Measurements from ENCODE around the gene KLF16.
A peak's percentile ranks its signal among the peaks of the same experiment; 100 is the strongest.

The KLF16 gene

DNA sequence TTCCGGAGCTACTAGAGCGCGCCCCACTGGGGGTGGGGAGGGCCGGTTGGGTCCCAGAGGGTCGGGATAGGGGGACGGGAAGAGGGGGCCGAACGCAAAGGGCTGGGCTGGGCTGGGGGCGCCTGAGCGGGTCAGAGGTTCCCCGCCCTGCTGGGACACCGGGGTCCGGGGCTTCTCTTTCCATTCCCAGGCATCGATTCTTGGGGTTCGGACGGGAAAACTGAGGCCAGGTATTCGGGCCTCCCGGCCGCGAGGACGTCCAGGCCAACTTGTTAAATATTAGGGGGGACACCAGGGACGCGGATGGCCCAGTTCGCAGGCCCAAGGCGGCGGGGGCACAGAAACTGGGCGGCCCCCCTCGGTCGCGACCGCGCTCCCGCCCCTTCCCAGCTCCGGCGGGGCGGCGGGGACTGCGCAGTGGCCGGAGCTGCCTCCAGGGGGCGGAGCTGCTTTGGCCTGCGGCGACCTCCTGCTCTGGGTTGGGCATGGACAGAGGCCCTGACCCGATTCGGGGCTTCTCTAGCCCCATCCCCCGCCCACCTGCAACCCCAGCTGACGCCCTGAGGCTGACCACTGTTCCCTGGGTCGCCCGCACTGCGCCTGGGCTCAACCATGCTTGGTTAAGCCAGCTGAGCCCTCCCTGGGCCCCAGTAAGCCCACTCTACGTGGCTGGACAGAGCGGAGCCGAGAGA lies 1.2 kb upstream of the KLF16 start:
- Histone ChIP-seq H4K8ac (ENCODE audit: low read depth, low read length) (peak overlapping the region; percentile 82), H3K79me1 (ENCODE audit: low read depth, low read length) (peaks cover 8% of the 10 kb centered on the region), H2AFZ (ENCODE audit: low read length) (peak overlapping the region; percentile 97), H4K91ac (ENCODE audit: low read depth, low read length, poor library complexity) (peak overlapping the region; percentile 72), H3K18ac (ENCODE audit: low read length) (peak overlapping the region; percentile 97), H2AK5ac (ENCODE audit: low read depth, low read length) (peak overlapping the region; percentile 100), H3K4me1 (ENCODE audit: control insufficient read depth in 2 of 2, insufficient read depth in 1 of 2, low read depth in 1 of 2, low read length in 2 of 2) (peaks cover 19 to 34% of the 10 kb centered on the region in 2 donors), H3K4ac (ENCODE audit: low read length) (peak overlapping the region; percentile 76), H2BK120ac (ENCODE audit: low read depth, low read length) (peak overlapping the region; percentile 97), H3K9me3 (replicated peaks in 1 of 2; ENCODE audit: control insufficient read depth in 2 of 2, insufficient read depth in 1 of 2, low read depth in 1 of 2, low read length in 2 of 2) (no peaks in the 10 kb centered on the region), H3K4me2 (ENCODE audit: insufficient read depth, low read length, poor library complexity, severe bottlenecking) (peak overlapping the region; percentile 93), H3K23ac (ENCODE audit: low read depth, low read length, poor library complexity) (peak overlapping the region; percentile 91), H3K4me3 (ENCODE audit: low read length in 2 of 2) (peak overlapping the region; percentile 71 to 80), H3K27me3 (ENCODE audit: control insufficient read depth in 3 of 3, insufficient read depth in 3 of 3, low read depth in 1 of 3, low read length in 3 of 3) (peaks cover 7 to 32% (median 22%) of the 10 kb centered on the region in 3 experiments), H3K27ac (replicated peaks; ENCODE audit: low read length) (peak overlapping the region; percentile 83), H2BK12ac (ENCODE audit: low read length) (peak overlapping the region; percentile 94), H3K9ac (ENCODE audit: low read depth, low read length, poor library complexity) (peak overlapping the region; percentile 91), H3K36me3 (replicated peaks in 1 of 2; ENCODE audit: control insufficient read depth in 2 of 2, insufficient read depth in 2 of 2, low read length in 2 of 2) (no peaks in the 10 kb centered on the region), H2BK15ac (ENCODE audit: low read length) (peak overlapping the region; percentile 53), H2BK5ac (ENCODE audit: low read length) (peak overlapping the region; percentile 99), H3K14ac (ENCODE audit: low read length) (no peak overlapping the region)
- DNase-seq (ENCODE audit: low spot score) = peak; percentile 74
- WGBS, 2 donors (ENCODE audit: extremely low coverage in 2 of 2, insufficient read length in 2 of 2, insufficient replicate concordance in 1 of 2) = no CpG with 5 or more reads among the region's 52 CpGs

DNA sequence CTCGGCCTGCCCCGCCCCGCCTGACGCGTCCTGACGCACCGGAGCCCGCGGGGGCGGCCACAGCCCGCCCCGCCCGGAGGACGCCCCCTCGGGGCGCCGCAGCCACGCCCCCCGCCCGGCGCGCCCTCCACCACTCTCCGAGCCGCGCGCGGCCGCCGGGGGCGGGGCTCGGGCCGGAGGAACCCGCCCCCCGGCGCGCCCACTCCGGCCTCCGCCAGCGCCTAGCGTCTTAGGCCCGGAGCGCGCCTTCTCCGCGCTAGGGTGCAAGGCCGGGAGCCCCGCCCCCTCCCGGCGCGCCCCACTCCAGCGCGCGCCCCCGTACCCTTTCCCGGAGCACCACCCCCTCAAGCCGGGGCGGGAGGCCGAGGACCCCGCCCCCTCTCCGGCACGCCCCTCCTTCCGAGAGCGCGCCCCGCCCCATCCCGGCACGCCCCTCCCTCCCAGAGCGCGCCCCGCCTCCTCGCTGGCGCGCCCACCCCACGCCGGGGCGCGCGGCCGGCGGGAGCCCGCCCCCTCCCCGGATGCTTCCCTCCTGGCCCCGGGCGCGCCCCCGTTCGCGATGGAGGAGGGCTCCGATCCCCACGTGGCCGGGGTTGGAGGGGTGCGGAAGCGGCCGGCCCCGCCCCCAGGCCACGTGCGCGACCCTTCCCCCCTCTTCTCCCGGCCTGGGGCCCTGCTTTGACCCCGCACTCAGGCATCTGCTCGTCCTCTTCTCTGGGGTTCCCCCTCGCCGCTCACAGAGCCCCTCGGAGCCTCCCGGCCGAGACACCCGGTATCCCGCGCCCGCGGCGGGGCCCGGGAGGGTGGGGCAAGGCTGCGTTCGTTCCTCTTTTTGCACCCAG lies 480 bp upstream of the KLF16 start:
- DNase-seq (ENCODE audit: low spot score) = peak; percentile 94
- H3K9me3 ChIP-seq (replicated peaks in 1 of 2; ENCODE audit: control insufficient read depth in 2 of 2, insufficient read depth in 1 of 2, low read depth in 1 of 2, low read length in 2 of 2) = no peaks in the 10 kb centered on the region
- H2BK12ac ChIP-seq (ENCODE audit: low read length) = no peak overlapping the region
- no peak overlapping the region for H3K14ac ChIP-seq (ENCODE audit: low read length)
- H3K79me1 ChIP-seq (ENCODE audit: low read depth, low read length) = peaks cover 14% of the 10 kb centered on the region
- peak overlapping the region; percentile 76 for H3K27ac ChIP-seq (replicated peaks; ENCODE audit: low read length)
- no peak overlapping the region for H3K4ac ChIP-seq (ENCODE audit: low read length)
- peaks cover 27 to 40% of the 10 kb centered on the region in 2 donors for H3K4me1 ChIP-seq (ENCODE audit: control insufficient read depth in 2 of 2, insufficient read depth in 1 of 2, low read depth in 1 of 2, low read length in 2 of 2)
- H2AK5ac ChIP-seq (ENCODE audit: low read depth, low read length) = peak overlapping the region; percentile 90
- no peak overlapping the region for H2BK120ac ChIP-seq (ENCODE audit: low read depth, low read length)
- H4K91ac ChIP-seq (ENCODE audit: low read depth, low read length, poor library complexity) = no peak overlapping the region
- H3K18ac ChIP-seq (ENCODE audit: low read length) = peak overlapping the region; percentile 95
- H3K4me2 ChIP-seq (ENCODE audit: insufficient read depth, low read length, poor library complexity, severe bottlenecking) = peak overlapping the region; percentile 97
- peaks cover 7 to 39% (median 22%) of the 10 kb centered on the region in 3 experiments for H3K27me3 ChIP-seq (ENCODE audit: control insufficient read depth in 3 of 3, insufficient read depth in 3 of 3, low read depth in 1 of 3, low read length in 3 of 3)
- peak overlapping the region; percentile 81 for H3K9ac ChIP-seq (ENCODE audit: low read depth, low read length, poor library complexity)
- no peaks in the 10 kb centered on the region for H3K36me3 ChIP-seq (replicated peaks in 1 of 2; ENCODE audit: control insufficient read depth in 2 of 2, insufficient read depth in 2 of 2, low read length in 2 of 2)
- H3K4me3 ChIP-seq (ENCODE audit: low read length in 2 of 2) = peak overlapping the region; percentile 90 to 95
- H4K8ac ChIP-seq (ENCODE audit: low read depth, low read length) = no peak overlapping the region
- peak overlapping the region; percentile 99 for H2BK5ac ChIP-seq (ENCODE audit: low read length)
- peak overlapping the region; percentile 53 for H2BK15ac ChIP-seq (ENCODE audit: low read length)
- WGBS, 2 donors (ENCODE audit: extremely low coverage in 2 of 2, insufficient read length in 2 of 2, insufficient replicate concordance in 1 of 2) = no CpG with 5 or more reads among the region's 115 CpGs
- peak overlapping the region; percentile 97 for H2AFZ ChIP-seq (ENCODE audit: low read length)
- peak overlapping the region; percentile 91 for H3K23ac ChIP-seq (ENCODE audit: low read depth, low read length, poor library complexity)

DNA sequence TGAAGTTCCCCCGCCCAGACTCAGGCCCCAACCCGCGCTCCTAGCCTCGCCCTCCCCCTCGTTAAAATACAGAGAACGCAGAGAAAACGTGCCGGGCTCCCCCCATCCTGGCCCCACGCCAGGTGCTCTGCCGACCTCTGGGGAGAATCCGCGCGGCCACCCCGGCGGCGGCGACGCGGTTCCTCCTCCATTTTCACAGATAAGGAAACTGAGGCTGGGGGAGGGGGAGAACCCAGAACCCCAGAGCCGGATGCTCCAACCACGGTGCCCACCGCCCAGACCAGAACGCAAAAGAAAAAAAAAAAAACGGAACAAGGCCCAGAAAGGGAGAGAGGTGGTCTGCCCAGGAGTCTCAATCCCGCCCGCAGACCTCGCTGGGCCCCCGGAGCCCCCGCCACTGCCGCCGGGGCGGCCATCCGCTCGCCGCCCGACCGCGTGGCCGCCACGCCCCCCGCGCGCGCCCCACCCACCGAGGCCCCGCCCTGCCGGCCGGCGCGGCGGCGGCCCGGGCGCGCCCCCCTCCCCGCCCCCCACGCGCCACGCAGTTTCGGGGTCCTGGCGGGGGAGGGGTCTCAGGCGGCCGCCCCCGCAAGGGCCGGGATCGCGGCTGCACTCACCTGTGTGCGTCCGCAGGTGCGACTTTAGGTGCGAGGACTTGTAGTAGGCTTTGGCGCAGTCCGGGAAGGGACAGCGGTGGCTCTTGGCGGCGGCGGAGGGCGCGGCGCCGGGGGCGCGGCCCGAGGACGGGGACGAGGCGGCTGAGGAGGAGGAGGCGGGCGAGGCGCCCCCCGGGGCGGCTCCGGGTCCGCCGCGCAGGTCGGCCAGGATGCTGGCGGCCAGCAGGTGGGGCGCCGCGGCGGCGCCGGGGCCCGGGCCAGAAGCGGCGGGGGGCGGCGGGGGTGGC lies 703 bp downstream of the KLF16 start:
- H3K14ac ChIP-seq (ENCODE audit: low read length) = no peak overlapping the region
- peaks cover 15% of the 10 kb centered on the region for H3K79me1 ChIP-seq (ENCODE audit: low read depth, low read length)
- H2BK5ac ChIP-seq (ENCODE audit: low read length) = peak overlapping the region; percentile 87
- no peak overlapping the region for H3K27ac ChIP-seq (replicated peaks; ENCODE audit: low read length)
- peaks cover 32 to 48% of the 10 kb centered on the region in 2 donors for H3K4me1 ChIP-seq (ENCODE audit: control insufficient read depth in 2 of 2, insufficient read depth in 1 of 2, low read depth in 1 of 2, low read length in 2 of 2)
- peak overlapping the region; percentile 80 for H3K23ac ChIP-seq (ENCODE audit: low read depth, low read length, poor library complexity)
- peak overlapping the region; percentile 97 for H3K4me2 ChIP-seq (ENCODE audit: insufficient read depth, low read length, poor library complexity, severe bottlenecking)
- H3K4me3 ChIP-seq (ENCODE audit: low read length in 2 of 2) = peak overlapping the region; percentile 90 to 95
- DNase-seq (ENCODE audit: low spot score) = no peak
- no CpG with 5 or more reads among the region's 109 CpGs for WGBS, 2 donors (ENCODE audit: extremely low coverage in 2 of 2, insufficient read length in 2 of 2, insufficient replicate concordance in 1 of 2)
- H3K9ac ChIP-seq (ENCODE audit: low read depth, low read length, poor library complexity) = peak overlapping the region; percentile 88
- H2AK5ac ChIP-seq (ENCODE audit: low read depth, low read length) = peak overlapping the region; percentile 84
- no peak overlapping the region for H2BK15ac ChIP-seq (ENCODE audit: low read length)
- H2BK120ac ChIP-seq (ENCODE audit: low read depth, low read length) = no peak overlapping the region
- H2AFZ ChIP-seq (ENCODE audit: low read length) = peak overlapping the region; percentile 87
- H3K18ac ChIP-seq (ENCODE audit: low read length) = peak overlapping the region; percentile 81
- peaks cover 7 to 50% (median 22%) of the 10 kb centered on the region in 3 experiments for H3K27me3 ChIP-seq (ENCODE audit: control insufficient read depth in 3 of 3, insufficient read depth in 3 of 3, low read depth in 1 of 3, low read length in 3 of 3)
- H4K8ac ChIP-seq (ENCODE audit: low read depth, low read length) = no peak overlapping the region
- H2BK12ac ChIP-seq (ENCODE audit: low read length) = no peak overlapping the region
- H3K4ac ChIP-seq (ENCODE audit: low read length) = no peak overlapping the region
- no peaks in the 10 kb centered on the region for H3K9me3 ChIP-seq (replicated peaks in 1 of 2; ENCODE audit: control insufficient read depth in 2 of 2, insufficient read depth in 1 of 2, low read depth in 1 of 2, low read length in 2 of 2)
- no peak overlapping the region for H4K91ac ChIP-seq (ENCODE audit: low read depth, low read length, poor library complexity)
- no peaks in the 10 kb centered on the region for H3K36me3 ChIP-seq (replicated peaks in 1 of 2; ENCODE audit: control insufficient read depth in 2 of 2, insufficient read depth in 2 of 2, low read length in 2 of 2)
